HEK293T (cell line): ENCODE measurements around the gene AP5Z1.

Experiments used
- BHLHE40 ChIP-seq: fragments of 450-650 bp; IDR thresholded peaks from 2 replicates; pipeline ENCODE4 v1.6.1; 2016; ENCODE audit warnings: mild to moderate bottlenecking, moderate library complexity, borderline replicate concordance
- CTBP1 ChIP-seq: fragments of 450-650 bp; IDR thresholded peaks from 2 replicates; pipeline ENCODE4 v1.6.1; 2016; ENCODE audit warnings: borderline replicate concordance
- ELF4 ChIP-seq: fragments of 450-650 bp; IDR thresholded peaks from 2 replicates; pipeline ENCODE4 v1.6.1; 2017; ENCODE audit warnings: antibody characterized with exemption
- FOXM1 ChIP-seq: fragments of 450-650 bp; IDR thresholded peaks from 2 replicates; pipeline ENCODE4 v1.6.1; 2017; ENCODE audit warnings: mild to moderate bottlenecking, borderline replicate concordance
- SP1 ChIP-seq: fragments of 450-650 bp; IDR thresholded peaks from 2 replicates; pipeline ENCODE4 v1.6.1; 2017
- SUZ12 ChIP-seq: fragments of 450-650 bp; IDR thresholded peaks from 2 replicates; pipeline ENCODE4 v1.6.1; 2016; ENCODE audit warnings: mild to moderate bottlenecking
- TARDBP ChIP-seq: fragments of 450-650 bp; IDR thresholded peaks from 2 replicates; pipeline ENCODE4 v1.6.1; 2016
- ZNF384 ChIP-seq: fragments of 450-650 bp; IDR thresholded peaks from 2 replicates; pipeline ENCODE4 v1.6.1; 2016

DNA sequence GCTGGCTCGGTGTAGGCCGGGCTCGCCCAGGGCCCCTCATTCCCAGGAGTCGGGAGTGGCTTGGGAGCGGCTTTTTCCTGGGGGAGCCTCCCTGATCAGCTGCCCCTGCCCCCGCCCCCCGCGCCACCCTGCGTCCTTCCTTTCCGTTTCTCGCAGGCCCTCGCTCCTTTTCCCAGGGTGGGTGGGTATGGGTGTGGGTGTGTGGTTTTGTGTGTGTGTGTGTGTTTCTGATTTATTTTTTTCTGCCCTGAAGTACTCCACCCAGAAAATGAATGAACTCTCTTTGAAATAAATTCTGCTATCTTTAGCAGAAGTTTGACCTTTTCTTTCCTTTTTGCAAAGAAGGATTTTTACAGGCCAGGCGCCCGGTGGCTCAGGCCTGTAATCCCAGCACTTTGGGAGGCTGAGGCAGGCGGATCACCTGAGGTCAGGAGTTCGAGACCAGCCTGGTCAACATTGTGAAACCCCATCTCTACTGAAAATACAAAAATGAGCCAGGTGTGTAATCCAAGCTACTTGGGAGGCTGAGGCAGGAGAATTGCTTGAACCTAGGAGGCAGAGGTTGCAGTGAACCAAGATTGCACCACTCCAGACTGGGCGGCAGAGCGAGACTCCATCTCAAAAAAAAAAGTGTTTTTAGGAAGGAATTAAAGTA, 30.0 kb upstream of the AP5Z1 start:
- TF ChIP-seq FOXM1 (no peak), ELF4 (no peak), ZNF384 (no peak), CTBP1 (no peak), SP1 (no peak), BHLHE40 (no peak), TARDBP (no peak), SUZ12 (no peak)
